NCI-H460 (cell line): ENCODE results near the gene KLHDC7A. TPM values are rescaled to one million over a fixed set of nuclear protein-coding genes. Genes with fewer than 3 reads are reported as not detected.
"Not testable (repeated sequence)": the region's sequence is repeated elsewhere in the genome, so short reads cannot be mapped to it uniquely, and the experiment has no call there.

ENCODE experiments used
- DNase-seq: peaks from one replicate; pipeline ENCODE4 v3.0.0-alpha.2; 2016; ENCODE audit warnings: low read depth; ENCODE audit errors: extremely low read depth
- polyA plus RNA-seq: library from polyadenylated mRNA; depleted of rRNA; stranded (reverse); fragments of >200 nt; gene quantifications from 2 replicates; pipeline ENCODE4 v1.2.3, GENCODE V29; 2014; cell fraction: nucleus; rRNA removed
- total RNA-seq: library from RNA; depleted of rRNA; stranded (reverse); fragments of >200 nt; shearing (Covaris generic); gene quantifications from 2 replicates; pipeline ENCODE4 v1.2.3, GENCODE V29; 2014; rRNA removed

The KLHDC7A gene
- total RNA-seq: not detected in 2 replicates
- polyA plus RNA-seq: 0.05 TPM in 1 of 2 replicates, not detected in the other

DNA sequence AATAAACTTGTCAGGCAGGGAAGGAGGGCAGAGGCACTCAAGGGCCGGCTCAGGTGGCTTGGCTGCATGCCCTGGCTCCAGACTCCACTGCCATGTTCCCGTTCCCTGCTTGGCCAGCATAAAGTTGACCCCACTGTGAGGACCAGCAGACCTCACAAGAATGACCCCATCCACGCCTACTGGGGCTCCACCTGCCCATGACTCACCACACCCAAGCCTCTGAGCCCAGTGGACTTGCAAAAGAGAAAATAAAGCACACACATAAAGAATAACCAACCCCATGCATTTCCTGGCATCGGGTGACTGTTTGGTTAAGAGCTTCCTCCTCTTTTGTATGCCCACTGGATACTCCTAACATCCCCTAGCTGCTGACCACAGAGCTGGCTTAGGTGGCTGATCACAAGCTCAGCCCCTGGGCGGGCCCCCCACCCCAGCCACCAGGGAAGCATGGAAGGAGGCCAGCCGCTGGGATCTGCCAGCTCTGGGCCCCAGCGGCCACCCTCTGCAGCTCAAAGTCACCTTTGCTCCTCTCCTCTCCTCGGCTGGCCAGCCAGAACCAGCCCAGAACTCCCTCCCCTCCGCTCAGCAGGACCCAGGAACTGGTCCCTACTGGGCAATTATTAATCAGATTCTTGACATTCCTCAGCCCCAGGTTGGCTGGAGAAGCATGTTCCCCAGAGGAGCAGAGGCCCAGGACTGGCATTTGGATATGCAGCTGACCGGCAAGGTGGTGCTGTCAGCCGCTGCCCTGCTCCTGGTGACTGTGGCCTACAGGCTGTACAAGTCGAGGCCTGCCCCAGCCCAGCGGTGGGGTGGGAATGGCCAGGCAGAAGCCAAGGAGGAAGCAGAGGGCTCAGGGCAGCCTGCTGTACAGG is at the start of gene KLHDC7A:
KLHDC7A (plus strand) TSS at position 616 of the 875 bp plus-strand sequence; CDS start at position 668, 52 bp downstream.
- no peak for DNase-seq

DNA sequence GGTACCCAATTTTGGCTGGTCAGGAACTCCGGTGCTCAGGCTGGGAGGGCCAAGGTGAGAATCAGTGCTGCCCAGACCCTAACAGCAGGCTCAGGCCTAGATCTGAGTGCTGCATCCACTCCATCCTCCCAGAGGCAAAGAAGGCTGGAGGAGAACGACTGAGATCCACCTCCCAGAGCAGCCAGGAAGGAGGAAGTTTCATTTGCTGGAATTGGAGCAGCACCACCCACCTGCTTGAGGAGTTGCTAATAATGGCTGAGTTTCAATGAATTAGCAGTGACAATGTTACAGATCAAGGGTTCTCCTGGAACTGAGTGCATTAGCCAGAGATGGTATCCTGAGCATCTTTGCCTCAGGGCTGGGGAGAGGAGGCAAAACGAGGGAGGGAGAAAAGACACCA is 46.7 kb upstream of the KLHDC7A start:
- no peak for DNase-seq

DNA sequence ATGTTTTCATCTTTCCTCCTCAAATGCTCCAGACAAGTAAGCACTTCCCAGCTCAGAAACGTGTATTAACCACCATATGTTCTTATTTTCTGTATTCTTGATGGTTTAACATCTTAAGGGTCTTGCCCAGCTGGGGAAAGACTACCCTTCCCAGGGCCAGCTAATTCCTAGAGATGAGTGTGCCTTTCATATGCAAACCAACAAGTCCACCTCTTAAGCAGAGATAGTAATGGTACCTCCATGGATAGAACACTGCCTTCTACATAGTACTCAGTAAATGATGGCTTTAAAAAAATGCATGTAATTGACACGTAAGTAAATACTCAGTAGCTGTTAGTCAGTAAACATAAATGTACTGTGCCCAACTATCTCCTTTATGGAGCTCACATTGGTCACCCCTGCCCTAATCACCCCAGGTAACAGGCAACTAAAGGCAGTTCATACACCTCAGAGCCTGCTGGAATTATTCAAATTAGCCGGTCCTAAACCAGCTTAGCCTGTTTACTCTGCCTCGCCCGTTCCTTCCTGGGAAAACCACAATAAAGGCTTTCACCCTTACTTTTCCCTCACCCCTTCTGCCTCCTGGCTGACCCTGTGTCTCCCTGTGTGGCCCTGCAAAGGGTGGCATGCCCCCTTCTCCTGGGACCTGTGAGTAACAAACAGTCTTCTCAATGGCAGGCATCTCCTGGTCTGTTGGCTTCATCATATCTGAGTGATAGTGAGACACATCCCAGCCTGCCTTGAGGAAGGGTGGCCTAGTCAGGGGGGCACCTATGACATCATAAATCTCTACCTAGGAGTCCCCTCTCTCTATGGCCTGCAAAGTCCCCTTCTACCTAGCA is 40.1 kb upstream of the KLHDC7A start:
- DNase-seq: no peak

DNA sequence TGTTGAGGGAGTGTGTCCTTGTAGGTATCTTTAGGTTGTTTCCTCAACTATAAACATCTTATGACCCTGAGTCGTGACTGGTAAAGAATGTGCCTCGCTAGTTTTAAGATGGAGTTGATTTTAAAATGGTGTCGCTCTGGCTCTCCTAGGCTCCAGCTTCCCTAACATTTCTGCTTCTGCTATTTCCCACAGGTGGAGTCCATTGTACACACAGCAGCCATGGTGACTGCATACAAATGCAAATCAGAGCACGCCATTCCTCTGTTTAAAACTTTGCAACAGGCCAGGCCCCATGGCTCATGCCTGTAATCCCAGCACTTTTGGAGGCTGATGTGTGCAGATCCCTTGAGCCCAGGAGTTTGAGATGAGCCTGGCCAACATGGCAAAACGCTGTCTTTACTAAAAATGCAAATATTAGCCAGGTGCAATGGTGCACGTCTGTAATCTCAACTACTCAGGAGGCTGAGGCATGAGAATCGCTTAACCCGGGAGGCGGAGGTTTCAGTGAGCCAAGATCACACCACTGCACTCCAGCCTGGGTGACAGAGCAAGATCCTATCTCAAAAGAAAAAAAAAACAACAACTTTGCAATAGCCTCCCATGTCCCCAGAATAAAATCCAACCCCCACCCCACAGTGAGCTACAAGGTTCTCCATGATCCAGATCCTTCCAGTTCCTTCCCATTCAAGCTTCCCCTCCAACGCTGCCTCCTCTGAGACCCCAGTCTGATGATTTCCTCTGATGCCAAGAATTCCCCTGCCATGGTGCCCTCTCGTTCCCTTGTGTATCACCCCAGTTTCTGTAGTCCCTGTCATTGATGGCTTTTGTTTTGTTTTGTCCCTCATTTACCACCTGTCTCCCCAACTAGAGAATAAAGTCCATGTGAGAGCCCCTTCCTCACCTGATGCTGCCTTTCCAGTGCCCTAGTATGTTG is 36.9 kb upstream of the KLHDC7A start:
- no peak for DNase-seq

DNA sequence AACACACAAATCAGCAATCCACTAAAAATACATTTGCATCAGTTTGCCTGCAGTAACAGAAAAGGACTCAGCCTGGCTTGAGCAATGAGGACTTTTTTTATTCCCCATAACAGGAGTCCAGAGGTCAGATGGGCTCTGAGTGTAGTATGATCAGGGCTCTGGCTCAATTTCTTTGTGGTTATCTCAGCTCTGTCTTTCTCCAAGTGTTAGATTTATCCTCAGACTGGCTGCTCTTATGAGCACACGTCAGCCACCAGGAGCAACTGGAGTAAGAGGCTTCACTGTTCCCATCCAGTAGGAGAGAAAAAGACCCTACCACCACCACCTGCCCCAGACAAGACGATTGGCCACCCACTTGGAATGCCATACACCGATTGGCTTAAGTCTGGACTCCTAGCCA is 36.2 kb upstream of the KLHDC7A start:
- no peak for DNase-seq

DNA sequence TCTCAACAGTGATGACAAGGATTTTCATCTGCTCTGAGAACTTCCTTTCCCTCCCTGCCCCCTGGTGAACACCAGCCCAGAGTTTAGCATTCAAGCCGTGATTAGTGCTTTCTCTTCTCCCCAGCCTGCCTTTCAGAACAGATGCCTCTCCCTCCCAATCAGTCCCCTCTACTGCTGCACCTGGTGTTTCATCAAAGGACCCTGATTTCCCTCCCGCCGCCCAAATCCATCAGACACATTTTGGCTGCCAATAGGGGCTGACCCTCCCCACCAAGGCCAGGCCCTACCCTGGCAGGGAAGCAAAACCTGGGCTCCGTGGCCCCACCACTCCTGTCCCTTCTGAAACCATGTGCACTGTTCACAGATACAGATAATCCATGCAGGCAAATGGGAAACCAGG is 34.0 kb upstream of the KLHDC7A start:
- DNase-seq: no peak

DNA sequence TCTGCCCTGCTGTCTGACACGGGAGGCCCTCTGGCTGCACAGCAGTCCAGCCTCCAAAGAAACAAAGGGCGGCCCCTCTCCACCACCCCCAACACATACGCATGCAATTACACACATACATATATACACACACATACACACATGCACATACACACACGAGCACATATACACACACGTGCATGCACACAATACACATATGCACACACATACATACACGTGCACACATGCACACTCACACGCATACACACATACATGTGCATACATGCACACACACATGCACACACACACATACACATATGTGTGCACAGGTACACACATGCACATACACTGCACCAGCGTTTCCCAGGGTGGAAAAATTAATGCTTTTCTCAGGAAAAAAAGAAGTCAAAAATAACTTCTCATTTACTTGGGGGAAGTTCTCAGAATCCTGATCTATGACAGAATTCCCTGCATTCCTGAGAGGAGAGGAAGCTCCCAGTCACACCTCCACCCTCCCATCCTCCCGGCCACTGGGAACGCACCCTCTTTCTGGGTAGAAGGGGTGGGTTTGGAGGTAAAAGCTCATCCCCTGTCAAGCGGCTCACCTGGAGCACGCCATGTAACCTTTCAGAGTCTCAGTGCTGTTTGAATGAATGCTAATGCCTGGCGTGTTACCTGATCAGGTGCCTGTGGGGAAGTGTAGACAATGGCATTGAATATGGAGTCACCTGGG is 33.1 kb upstream of the KLHDC7A start:
- DNase-seq: no peak

DNA sequence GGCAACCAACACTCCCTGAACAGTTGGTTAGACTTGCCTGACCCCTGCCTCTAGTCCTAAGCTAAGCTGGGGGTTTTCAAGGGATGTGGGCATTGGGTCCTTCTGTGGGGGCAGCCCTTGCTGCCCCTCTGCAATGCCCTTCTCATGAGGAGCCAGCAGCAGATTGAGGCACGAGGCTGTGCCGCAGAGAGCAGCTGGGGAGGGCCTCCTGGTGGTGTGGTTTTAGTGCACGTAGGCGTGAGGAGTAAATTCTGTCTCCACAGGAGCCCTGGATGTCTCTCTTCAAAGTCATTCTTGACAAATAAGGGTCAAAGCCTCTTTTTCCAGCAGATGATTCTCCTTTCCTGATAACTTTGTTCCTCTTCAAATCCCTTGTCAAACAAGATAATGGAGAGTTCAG is 31.8 kb upstream of the KLHDC7A start:
- no peak for DNase-seq

DNA sequence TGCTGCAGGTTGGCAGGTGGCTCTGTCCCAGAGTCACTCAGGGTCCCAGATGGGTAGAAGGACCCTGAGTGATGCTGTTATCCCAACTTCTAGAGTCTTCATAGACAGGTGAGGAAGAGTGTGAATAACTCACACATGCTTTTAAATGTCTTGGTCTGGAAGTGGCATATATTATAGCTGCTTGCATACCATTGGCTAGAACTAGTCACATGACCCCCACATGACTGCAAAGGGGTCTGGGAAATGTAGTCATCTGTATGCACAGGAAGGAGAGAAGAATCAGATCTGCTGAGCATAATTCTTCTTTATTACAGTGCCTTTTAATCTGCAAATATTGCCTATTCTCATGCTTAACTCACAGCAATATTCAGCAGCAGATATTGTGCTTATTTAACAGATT is 28.2 kb upstream of the KLHDC7A start:
- no peak for DNase-seq

DNA sequence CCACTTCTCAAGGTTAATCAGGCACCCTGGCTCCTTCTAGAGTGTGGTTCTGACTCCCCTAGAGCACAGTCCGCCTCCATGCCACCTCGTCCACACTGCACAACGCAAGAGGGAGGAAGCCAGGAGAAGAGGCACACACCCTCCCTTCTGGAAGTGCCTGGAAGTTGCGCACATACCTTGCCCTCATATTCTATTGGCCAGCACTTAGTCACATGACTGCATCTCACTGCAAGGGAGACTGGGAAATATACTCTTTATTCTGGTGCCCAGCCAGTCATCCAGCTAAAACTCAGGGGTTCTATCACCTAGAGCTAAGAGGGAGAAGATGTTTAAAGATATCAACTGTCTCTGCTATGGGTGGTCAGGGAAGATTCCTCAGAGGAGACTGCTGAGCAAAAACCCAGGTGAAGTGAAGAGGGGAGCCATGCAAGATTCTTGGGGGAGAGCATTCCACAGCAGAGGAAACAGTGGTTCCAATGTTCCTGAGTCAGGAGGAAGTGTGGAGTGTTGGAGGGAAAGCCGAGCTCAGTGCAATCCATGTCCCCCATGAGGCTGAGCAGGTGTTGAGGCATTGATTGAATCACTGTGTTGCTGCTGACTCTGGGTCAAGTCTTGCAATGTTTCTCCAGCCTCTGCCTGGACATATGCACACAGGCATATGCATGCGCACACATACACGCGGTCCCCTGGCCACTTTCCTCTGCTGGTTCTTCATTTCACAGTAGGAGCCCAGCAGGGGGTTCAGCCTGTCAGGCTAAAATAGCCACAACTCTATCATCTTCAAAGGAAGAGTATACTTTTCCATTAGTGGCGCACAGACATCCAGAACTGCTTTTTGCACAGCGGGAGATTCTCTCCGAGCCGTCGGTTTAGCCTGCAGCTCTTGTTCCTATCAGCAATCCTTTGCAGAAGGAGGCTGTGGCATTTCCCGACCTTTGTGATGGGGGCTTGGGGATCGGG is 22.3 kb upstream of the KLHDC7A start:
- DNase-seq: no peak

DNA sequence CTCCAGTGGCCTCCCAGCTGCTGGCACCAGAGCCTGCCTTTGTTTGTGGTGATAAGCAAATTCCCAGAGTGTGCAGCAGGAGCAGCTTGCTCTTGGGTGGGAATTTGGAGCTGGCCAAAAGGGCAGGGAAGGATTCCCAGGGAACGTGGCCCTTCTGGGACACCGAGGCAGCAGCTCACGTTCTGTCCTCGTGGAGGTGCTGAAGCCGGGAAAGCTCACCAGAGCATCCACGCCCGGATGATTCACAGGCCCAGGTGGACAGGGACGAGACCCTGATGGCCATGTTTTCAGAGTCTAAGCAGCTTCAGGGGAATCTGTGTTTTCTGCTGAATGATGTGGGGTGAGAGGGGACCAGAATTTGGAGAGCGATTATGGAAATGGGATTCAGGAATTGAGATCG is 19.1 kb upstream of the KLHDC7A start:
- no peak for DNase-seq

DNA sequence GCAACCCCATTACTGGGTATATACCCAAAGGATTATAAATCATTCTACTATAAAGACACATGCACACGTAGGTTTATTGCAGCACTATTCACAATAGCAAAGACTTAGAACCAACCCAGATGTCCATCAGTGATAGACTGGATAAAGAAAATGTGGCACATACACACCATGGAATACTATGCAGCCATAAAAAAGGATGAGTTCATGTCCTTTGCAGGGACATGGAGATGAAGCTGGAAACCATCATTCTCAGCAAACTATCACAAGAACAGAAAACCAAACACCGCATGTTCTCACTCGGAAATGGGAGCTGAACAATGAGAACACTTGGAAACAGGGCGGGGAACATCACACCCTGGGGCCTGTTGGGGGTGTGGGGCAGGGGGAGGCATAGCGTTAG is 18.2 kb upstream of the KLHDC7A start:
- DNase-seq: not testable (repeated sequence)

DNA sequence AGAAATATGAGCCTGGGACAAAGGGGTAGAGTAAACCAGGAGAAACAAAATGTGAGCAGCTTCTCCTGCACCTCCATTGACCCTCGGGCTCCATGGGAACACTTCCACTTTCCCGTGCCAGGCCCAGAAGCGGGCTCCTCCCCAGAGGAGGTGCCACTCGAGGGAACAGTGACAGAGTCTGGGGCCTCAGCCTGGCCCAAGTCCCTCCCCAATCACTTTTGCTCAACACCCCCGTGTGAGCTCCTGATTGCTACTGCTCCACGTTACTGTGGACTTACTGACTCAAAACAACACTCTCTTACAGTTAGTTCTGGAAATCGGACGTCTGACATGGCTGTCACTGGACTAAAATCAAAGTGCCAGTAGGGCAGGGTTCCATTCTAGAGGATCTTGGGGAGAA is 17.7 kb upstream of the KLHDC7A start:
- no peak for DNase-seq

DNA sequence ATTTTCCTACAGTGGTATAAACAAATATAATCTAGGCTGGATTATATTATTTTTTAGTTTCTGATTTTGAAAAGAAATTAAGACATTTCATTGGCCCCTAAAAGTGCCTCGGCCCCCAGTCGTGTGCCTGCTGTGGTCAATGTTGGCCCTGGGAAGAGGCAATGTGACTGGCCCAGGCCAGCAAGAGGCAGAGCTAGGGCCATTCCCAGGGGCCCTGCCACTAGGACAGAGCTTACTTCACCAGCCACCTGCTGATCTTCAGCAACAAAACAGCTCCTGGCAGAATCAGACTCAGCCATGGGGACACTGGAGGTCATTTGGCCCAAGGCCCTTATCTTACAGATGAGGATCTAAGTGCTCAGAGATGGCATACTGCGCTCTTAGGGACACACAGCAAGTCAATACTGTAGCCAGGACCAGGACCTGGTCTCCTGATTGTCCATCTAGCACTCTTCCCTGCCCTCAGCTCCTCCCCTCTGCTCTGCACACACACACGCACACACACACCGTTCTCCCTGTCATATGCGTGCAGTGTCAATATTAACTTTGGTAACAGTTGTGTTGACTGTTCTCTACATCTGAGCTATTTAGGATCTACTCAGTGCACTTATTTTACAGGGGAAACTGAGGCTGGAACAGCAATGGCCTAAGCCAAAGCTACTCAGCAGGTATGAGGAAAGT is 16.6 kb upstream of the KLHDC7A start:
- DNase-seq: no peak

DNA sequence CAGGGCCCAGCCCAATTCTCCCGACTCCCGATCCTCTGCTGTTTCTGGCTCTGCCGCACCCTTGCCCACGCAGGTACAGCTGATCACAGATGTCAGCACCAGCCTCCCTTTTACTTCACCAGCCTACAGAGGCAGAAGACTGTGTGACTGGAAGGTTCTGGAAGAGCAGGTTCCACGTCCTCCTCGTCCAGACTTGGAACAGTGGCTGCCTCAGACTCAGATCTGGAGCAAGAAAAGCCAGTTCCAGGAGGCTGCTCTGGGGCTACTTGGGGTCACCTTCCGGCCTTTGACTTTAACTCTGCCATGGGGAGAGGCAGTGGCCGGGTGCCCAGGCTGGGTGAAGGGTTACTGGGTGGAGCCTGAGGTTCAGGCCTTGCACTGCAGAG is 16.1 kb upstream of the KLHDC7A start:
- no peak for DNase-seq

DNA sequence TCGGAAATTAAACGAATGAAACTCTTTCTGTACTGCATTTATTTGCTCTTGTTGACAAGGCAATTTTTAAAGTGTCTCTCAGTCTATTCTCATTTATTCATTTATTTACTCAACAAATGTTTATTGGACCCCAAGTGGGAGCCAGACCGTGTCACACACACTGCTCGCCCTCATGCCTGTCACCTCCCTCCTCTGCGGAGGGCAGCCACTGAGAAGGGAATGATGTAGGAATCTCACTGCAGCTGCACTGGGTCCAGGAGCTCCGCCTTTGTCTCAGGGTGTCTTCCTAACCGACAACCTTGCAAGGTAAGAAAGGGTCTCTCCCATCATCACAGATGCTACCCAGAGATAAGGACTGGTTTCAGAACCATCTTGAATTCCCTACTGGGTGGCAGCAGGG is 14.1 kb upstream of the KLHDC7A start:
- no peak for DNase-seq

DNA sequence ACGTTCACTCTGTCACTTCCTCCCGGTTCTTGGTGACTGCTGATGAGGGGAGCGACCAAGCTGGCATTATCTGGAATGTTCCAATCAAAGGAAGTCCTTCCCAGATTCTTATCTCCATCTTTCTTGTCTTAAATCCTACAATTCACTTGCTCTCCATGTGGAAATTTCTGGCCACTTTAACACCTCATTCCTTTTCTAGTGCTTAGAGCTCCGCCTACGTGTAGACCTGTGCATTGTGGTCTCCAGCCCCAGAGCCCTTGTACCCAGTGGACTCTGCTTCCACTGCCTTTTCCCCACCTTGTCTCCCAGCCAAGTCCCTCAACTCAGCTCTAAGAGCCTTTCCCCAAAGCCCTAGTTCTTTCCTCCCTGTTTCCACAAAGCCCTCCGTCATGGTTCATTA is 12.2 kb upstream of the KLHDC7A start:
- DNase-seq: no peak

DNA sequence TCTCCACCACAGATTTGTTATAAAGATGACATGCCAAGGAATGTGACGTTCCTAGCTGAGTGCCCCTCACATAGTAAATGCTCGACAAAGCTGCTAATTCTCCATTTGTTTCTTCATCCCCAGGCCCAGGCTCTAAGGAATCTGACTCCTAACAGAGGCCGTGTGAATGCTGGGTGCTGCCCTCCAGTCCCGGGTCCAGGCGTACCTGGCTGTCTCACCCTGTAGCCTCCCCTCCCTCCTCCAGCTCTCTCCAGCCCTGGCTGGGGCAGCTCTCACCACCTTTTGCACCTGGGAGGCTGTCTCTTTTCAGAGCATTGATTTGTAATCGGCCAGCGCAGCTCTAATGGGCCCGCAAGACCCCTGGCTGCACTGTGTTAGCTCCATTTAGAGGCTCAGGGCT is 11.2 kb upstream of the KLHDC7A start:
- DNase-seq: no peak
